Stimulated activated CD8-positive, alpha-beta memory T cell treated with anti-CD3 and anti-CD28 coated beads, Interleukin-2, amount 100 ng/mL, for 1 hour (primary cell): ENCODE results near the gene PLSCR5.

Source experiments
- DNase-seq, 2 donors: peaks; one replicate each; pipeline ENCODE4 v3.0.0-alpha.2; 2020; ENCODE audit warnings: low read depth in 2 of 2

PLSCR5 gene

DNA sequence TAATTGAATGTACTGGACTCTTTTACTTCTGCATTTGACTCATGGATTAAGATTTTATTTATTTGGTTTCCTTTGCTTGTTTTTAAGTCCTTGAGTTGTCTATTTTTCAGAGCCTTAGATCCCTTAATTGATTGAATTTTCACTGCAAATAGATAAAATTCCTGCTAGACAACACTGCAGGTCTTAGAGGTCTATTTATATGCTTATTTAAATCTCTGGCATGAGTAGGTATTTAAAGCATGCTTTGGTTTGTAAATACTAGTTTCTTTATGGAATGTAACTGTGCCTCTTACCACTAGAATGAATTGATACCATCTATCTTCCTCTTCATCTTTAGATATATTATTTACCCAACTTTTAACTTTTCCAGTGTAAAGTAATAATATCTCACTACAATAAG, 20.0 kb downstream of the PLSCR5 start:
- no peak for DNase-seq

GRCh38 chr3:146581951-146582467, 23.1 kb downstream of the PLSCR5 start:
- DNase-seq, result no peak

DNA sequence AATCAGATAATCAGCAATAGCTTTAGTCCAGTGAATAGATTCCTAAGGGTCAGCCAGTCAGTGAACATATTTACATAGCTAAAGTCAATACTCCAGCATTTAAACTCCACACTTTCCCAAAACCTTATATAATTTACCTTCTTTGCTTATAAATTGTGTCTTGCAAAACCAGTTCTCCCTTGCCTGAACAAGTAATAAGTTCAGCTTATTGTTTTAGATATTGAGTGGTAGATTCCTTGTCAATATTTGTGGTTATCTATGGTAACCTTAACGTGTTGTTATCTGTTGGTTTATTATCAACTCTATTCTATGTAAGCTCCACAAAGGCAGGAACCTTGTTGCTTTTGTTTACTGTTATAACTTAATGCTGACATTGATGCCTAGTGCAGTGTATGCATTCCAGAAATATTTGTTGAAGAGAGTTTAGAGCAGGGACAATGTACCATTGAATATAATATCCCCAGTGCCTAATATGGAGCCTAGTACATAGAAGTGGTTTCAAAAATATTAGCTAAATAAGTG, 24.0 kb downstream of the PLSCR5 start:
- DNase-seq, result no peak

DNA sequence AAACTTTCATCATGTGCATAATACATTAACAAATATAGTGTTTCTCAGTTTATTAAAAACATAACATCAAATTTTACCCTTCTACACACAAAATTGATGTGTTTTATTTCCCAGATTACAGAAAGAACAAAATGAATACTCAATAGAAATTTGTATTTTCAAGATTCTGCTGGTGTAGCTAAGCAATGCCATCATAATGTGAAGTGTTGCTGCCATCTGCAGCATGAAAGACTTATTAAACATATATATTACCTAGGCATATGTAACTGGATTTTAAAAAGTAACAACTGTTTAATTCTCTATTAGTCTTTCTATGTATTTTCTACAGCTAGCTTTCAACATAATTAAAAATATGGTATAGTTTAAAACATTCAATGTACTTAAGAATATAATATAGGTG, 27.5 kb downstream of the PLSCR5 start:
- DNase-seq, result no peak

- no peak for DNase-seq
Observed at GRCh38 chr3:146575636-146576035, 29.5 kb downstream of the PLSCR5 start.

- no peak for DNase-seq
Observed at GRCh38 chr3:146574173-146574572, 31.0 kb downstream of the PLSCR5 start.

DNA sequence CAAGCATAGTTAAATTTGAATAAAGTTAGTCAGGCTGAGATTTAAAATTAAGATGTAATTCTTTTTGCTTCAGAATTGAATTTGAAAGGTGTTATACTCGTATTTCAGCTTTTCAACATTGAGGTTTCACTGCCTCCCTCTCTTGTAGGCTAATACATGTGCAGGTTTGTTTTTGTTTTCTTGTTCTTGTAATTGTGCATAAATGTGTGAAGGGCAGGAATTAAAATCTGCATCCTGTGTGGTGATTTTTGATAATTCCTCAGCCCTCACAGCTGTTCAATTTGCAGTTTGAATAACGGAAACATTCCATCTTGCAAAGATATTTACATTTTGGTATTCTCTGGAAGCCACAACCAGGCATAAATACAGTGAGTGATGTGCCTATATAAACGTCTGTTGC, 35.8 kb downstream of the PLSCR5 start:
- DNase-seq, result no peak

- DNase-seq, result no peak
Observed at GRCh38 chr3:146566138-146566537, 39.0 kb downstream of the PLSCR5 start.

DNA sequence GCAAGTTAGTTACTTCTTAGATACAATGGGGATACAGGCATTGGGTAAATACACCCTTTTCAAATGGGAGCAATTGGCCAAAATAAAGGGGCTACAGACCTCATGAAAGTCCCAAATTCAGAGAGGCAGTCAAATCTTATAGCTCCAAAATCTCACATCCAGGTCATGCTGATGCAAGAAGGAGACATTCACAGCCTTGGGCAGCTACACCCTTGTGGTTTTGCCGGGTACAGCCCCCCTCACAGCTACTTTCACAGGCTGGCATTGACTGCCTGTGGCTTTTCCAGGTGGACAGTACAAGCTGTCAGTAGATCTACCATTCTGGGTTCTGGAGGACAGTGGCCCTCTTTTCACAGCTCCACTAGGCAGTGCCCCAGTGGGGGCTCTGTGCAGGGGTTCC, 43.3 kb downstream of the PLSCR5 start:
- DNase-seq, result no peak

GRCh38 chr3:146561463-146561862, 43.7 kb downstream of the PLSCR5 start:
- DNase-seq, result no peak

DNA sequence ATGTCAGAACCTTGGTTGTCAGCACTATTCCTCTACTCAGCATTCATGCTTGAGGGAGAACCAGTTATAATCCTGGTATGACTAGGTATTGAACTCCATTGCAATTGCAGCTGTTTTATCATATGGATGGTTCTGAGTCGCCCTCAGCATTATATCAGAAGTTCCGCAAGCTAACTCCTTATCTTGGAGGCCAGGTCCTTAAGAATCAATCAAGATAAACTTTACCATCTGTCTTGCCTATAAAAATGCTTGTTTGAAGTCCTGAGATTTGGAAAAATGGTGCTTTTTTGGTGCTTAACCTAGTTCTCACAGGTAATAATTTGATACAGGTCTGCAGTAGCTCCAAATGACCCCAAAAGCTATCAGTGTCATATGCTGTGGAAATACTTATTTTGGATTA, 44.5 kb downstream of the PLSCR5 start:
- no peak for DNase-seq

DNA sequence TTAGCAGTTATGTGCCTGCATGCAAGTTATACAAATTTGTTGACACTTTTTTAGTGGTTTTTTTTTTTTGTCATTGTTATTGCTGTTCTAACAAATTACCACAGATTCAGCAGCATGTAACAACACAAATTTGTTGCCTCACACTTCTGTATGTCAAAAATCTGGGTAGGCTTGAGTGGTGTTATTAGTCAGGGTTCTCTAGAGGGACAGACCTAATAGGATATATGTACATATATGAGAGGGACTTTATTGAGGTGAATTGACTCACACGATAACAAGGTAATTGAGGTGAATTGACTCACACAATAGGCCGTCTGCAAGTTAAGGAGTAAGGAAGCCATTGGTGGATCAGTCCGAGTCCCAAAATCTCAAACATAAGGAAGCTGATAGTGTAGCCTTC, 45.8 kb downstream of the PLSCR5 start:
- DNase-seq, result no peak

DNA sequence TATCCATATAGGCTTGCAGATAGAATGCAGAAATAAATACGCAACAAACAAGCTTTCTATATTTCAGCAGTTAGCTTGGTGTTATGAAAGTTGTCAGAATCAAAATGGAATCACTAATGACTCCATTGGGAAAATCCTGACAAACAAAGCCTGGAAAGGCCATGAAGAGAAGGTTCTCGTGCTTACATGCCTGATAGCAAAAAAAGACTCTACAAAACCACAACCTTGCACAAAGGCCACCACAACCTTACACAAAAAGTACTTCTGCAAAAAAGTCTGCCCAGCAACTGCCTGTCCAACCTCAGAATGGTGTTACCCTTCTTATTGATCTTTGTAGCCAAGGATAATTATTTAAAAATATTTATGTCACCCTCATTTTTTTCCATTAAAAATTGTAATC, 46.4 kb downstream of the PLSCR5 start:
- no peak for DNase-seq

DNA sequence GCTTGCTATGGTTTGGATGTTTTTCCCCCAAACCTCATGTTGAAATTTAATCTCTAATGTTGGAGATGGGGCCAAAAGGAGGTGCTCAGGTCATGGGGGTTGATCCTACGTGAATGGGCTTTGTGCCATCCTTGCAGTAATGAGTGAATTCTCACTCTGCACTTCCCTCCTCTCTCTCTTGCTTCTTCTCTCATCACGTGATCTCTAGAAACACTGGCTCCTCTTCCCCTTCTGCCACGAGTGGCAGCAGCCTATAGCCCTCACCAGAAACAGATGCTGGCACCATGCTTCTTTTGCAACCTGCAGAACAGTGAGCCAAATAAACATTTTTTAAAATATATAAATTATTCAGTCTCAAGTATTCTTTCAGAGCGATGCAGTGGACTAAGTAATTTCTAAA, 47.4 kb downstream of the PLSCR5 start:
- DNase-seq, result no peak

GRCh38 chr3:146555311-146555710, 49.8 kb downstream of the PLSCR5 start:
- no peak for DNase-seq

GRCh38 chr3:146554151-146554760, 50.9 kb downstream of the PLSCR5 start:
- DNase-seq, result no peak

DNA sequence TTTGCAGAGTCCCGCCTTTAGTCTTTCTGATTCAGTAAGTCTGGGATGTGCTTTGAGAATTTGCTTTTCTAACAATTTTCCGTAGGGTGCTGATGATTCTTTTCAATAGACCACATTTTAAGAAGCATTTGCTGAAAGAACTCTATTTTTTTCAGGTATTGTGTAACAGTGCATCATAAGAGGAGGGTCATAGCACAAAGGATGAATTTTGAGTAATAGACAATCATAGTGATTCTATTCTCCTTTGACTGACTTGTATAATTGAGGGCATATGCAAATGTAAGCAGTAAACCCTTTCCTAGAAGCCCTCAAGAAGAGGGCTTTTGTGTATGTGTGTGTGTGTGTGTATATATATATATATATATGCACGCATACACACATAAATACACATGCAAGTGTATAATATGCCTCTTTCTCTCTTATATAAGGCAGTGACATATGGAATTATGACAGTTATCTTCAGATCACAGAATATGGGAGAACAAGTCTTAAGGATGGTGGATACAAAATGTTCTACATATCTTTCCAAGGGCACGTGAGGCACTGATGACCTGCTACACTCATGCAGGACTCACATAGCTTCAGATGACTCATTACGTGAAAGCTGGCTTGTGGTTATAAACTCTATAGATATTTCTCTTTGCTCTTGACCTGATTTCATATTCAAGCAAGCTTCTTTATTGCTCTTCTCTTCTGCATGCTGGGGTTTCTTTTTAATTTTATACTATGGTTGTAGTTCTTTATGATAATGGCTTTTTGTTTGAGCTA, 54.2 kb downstream of the PLSCR5 start:
- DNase-seq, result no peak

DNA sequence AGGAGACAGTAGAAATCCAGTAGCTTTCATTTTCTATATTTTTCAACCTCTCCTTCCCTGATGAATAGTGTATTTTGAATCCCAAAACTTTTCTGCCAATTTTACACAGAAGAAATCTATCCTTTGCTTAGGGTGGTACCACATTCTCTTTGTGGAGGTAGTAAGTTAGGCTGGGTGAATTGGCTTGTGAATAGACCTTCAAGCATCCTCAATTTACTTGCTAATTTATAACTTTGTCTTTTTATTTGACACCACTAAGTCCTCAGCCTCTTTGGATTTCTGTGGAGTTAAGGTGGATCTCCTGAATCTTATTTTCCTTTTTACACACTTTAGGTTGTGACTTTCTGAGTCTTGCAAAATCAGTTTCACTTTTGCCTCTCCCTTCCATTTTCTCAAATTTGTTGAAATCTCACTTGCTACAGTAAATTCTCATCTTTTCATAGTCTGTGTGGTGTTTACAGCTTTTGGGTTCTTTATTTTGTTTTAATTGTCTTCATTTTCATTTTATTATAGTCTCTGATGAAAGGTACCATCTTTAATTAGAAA, 55.0 kb downstream of the PLSCR5 start:
- no peak for DNase-seq

DNA sequence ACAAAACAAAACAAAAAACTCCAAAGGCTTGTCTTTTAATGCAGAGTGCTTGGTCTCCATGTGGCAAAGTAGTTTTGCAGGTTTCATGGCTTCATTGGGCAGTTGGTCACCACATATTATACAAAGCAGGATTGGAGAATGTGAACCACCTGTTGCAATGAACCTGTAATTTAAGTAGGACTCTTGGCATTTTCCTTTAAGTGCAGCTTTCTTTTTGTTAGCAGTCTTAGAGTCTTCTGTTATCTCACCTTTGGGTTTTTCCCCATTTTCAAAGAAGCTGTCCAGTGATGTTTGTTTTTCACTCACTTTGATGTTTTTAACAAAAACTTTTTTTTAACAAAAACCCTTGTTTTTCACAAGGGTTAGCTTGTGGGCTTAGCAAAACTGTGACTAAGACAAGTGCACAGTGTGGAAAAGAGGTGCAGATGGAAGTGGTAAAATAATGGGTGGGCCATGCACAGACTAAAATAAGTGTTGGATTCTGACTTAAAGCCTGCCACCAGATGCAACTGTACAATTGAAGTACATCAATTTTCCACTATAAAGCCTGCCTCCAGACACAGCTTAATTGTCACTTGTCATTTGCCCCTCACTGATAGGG, 57.8 kb downstream of the PLSCR5 start:
- no peak for DNase-seq

DNA sequence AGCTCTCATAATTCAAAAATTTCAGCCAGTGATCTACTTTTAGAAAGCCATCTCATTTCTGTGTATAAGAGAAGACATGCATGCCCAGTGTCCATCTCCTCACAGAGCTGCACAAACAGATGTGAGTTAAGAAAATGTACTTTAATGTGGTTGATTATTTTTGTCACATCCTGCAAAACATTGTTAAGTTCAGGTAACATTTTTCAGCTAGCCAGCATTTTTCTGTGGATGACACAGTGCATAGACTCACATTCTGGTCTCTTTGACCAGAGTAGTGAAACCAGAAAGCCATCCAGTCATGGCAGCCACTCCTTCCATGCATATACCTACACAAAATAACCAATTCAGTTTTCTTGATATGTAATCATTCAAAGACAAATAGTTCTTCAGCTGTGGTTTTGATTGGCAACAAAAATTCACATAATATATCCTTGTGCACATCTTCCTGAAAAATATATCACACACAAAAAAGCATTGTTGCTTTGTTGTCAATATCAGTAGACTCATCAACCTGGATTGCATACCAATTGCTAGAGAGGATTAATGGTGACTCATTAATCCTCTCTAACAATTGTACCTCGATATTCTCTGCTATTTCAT, 58.7 kb downstream of the PLSCR5 start:
- no peak for DNase-seq

GRCh38 chr3:146544929-146545528, 60.1 kb downstream of the PLSCR5 start:
- DNase-seq, result no peak
